ENCODE data around the gene SH3PXD2A.
"Not testable (repeated sequence)": the region's sequence is repeated elsewhere in the genome, so short reads cannot be mapped to it uniquely, and the experiment has no call there.

GRCh38 chr10:103813312-103813711 lies 42.1 kb downstream of the SH3PXD2A start:
- TF ChIP-seq ZBTB1 (tag by site-specific recombination; IDR thresholded peaks at IDR 0.05); ZNF354C (tag by site-specific recombination; IDR thresholded peaks at IDR 0.05; ENCODE audit: borderline replicate concordance, low read depth); TRIM28 (IDR thresholded peaks at IDR 0.05; ENCODE audit: borderline replicate concordance, low read length); CTCF (tag by site-specific recombination; IDR thresholded peaks at IDR 0.05); SP3 (tag by site-specific recombination; IDR thresholded peaks at IDR 0.05); ZNF366 (tag by site-specific recombination; conservative IDR thresholded peaks at IDR 0.05); ZNF521 (tag by site-specific recombination; IDR thresholded peaks at IDR 0.05): not testable (repeated sequence)
- TF ChIP-seq, protein P1, sequence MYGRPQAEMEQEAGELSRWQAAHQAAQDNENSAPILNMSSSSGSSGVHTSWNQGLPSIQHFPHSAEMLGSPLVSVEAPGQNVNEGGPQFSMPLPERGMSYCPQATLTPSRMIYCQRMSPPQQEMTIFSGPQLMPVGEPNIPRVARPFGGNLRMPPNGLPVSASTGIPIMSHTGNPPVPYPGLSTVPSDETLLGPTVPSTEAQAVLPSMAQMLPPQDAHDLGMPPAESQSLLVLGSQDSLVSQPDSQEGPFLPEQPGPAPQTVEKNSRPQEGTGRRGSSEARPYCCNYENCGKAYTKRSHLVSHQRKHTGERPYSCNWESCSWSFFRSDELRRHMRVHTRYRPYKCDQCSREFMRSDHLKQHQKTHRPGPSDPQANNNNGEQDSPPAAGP (tag by site-specific recombination; IDR thresholded peaks at IDR 0.05): not testable (repeated sequence)
- TF ChIP-seq, protein P2, sequence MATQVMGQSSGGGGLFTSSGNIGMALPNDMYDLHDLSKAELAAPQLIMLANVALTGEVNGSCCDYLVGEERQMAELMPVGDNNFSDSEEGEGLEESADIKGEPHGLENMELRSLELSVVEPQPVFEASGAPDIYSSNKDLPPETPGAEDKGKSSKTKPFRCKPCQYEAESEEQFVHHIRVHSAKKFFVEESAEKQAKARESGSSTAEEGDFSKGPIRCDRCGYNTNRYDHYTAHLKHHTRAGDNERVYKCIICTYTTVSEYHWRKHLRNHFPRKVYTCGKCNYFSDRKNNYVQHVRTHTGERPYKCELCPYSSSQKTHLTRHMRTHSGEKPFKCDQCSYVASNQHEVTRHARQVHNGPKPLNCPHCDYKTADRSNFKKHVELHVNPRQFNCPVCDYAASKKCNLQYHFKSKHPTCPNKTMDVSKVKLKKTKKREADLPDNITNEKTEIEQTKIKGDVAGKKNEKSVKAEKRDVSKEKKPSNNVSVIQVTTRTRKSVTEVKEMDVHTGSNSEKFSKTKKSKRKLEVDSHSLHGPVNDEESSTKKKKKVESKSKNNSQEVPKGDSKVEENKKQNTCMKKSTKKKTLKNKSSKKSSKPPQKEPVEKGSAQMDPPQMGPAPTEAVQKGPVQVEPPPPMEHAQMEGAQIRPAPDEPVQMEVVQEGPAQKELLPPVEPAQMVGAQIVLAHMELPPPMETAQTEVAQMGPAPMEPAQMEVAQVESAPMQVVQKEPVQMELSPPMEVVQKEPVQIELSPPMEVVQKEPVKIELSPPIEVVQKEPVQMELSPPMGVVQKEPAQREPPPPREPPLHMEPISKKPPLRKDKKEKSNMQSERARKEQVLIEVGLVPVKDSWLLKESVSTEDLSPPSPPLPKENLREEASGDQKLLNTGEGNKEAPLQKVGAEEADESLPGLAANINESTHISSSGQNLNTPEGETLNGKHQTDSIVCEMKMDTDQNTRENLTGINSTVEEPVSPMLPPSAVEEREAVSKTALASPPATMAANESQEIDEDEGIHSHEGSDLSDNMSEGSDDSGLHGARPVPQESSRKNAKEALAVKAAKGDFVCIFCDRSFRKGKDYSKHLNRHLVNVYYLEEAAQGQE (tag by site-specific recombination; IDR thresholded peaks at IDR 0.05): not testable (repeated sequence)
